T-helper 22 cell (primary cell): ENCODE data around the gene COL5A1.

Experiments used
- DNase-seq: peaks from one replicate; pipeline ENCODE4 v3.0.0-alpha.2; 2020; ENCODE audit warnings: low read depth

The COL5A1 gene

GRCh38 chr9:134725605-134725940, 84.0 kb downstream of the COL5A1 start:
- no peak for DNase-seq

GRCh38 chr9:134726026-134726721, 84.6 kb downstream of the COL5A1 start:
- DNase-seq = no peak

GRCh38 chr9:134726722-134727034, 85.1 kb downstream of the COL5A1 start:
- DNase-seq = no peak

- DNase-seq = no peak
Observed at GRCh38 chr9:134728021-134728795, 86.6 kb downstream of the COL5A1 start.

GRCh38 chr9:134728801-134729495, 87.3 kb downstream of the COL5A1 start:
- no peak for DNase-seq

- DNase-seq = no peak
Observed at GRCh38 chr9:134730011-134730760, 88.6 kb downstream of the COL5A1 start.

- no peak for DNase-seq
Observed at GRCh38 chr9:134730761-134731496, 89.3 kb downstream of the COL5A1 start.

GRCh38 chr9:134731497-134732391, 90.1 kb downstream of the COL5A1 start:
- no peak for DNase-seq

- no peak for DNase-seq
Observed at GRCh38 chr9:134732392-134733110, 90.9 kb downstream of the COL5A1 start.

- DNase-seq = no peak
Observed at GRCh38 chr9:134733480-134734232, 92.1 kb downstream of the COL5A1 start.

GRCh38 chr9:134734270-134734669, 92.7 kb downstream of the COL5A1 start:
- no peak for DNase-seq

- DNase-seq = no peak
Observed at GRCh38 chr9:134735441-134736175, 94.0 kb downstream of the COL5A1 start.

- DNase-seq = no peak
Observed at GRCh38 chr9:134736791-134737497, 95.3 kb downstream of the COL5A1 start.

- no peak for DNase-seq
Observed at GRCh38 chr9:134737842-134738580, 96.4 kb downstream of the COL5A1 start.

GRCh38 chr9:134738869-134739659, 97.5 kb downstream of the COL5A1 start:
- DNase-seq = no peak

- DNase-seq = no peak
Observed at GRCh38 chr9:134739660-134739968, 98.0 kb downstream of the COL5A1 start.

GRCh38 chr9:134740071-134740470, 98.5 kb downstream of the COL5A1 start:
- DNase-seq = no peak
